ENCODE results near the gene ZNF80.
"Not testable (repeated sequence)": the region's sequence is repeated elsewhere in the genome, so short reads cannot be mapped to it uniquely, and the experiment has no call there.

The ZNF80 gene

DNA sequence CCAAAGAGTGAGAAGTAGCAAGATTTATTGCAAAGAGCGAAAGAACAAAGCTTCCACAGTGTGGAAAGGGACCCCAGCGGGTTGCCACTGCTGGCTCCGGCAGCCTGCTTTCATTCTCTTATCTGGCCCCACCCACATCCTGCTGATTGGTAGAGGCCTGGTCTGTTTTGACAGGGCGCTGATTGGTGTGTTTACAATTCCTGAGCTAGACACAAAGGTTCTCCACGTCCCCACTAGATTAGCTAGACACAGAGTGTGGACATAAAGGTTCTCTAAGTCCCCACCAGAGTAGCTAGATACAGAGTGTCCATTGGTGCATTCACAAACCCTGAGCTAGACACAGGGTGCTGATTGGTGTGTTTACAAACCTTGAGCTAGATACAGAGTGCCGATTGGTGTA is at the start of gene ZNF80:
Gene ZNF80, minus strand, starts transcription at position 101 of the 400 bp plus-strand sequence. CDS start 504 bp downstream, outside the sequence.
- not testable (repeated sequence) for DNase-seq (ENCODE audit: low read depth)

DNA sequence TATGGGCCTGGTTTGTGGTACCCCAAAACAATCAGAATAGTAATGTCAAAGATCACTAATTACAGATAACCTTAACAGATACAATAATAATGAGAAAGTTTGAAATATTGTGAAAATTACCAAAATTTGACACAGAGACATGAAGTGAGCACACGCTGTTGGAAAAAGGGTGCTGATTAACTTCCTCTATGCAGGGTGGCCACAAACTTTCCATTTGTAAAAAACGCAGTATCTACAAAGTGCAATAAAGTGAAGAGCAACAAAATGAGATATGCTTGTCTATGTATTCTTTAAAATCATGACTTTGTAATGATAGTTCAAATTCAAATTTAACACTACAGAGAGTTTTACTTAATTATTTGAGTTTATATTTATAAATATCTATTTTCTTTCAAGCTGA is 48.9 kb upstream of the ZNF80 start:
- DNase-seq (ENCODE audit: low read depth) = no peak

DNA sequence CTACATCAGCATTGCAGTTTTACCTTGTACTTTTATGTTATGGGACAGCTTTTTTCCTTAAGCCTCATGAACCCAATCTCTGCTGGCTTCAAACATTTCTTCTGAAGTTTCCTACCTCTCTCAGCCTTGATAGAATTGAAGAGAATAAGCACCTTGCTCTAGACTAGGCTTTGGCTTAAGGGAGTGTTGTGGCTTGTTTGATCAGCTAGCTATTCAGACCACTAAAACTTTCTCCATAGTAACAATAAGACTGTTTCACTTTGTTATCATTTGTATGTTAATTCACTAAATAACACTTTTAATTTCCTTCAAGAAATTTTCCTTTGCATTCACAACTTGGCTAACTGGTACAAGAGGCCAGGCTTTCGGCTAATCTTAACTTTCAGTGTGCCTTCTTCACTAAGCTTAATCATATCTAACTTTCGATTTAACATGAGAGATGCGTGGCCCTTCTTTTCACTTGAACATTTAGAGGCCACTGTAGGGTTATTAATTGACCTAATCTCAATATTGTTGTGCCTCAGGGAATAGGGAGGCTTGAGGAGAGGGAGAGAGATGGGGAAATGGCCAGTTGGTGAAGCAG is 48.4 kb upstream of the ZNF80 start:
- DNase-seq (ENCODE audit: low read depth) = no peak

DNA sequence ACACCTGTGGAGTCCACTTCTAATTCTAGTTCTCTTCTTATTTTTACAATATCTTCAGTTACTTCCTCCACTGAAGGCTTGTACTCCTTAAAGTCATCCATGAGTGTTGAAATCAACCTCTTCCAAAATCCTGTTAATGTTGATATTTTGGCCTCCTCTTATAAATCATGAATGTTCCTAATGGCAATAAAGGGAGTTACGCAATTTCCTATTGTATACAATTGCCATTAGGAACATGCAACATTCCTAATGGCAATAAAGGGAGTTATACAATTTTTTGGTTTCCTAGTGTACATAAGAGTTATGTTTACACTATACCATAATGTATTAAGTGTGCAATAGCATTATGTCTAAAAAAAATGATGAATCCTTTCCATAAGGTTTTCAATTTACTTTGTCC is 47.3 kb upstream of the ZNF80 start:
- no peak for DNase-seq (ENCODE audit: low read depth)

DNA sequence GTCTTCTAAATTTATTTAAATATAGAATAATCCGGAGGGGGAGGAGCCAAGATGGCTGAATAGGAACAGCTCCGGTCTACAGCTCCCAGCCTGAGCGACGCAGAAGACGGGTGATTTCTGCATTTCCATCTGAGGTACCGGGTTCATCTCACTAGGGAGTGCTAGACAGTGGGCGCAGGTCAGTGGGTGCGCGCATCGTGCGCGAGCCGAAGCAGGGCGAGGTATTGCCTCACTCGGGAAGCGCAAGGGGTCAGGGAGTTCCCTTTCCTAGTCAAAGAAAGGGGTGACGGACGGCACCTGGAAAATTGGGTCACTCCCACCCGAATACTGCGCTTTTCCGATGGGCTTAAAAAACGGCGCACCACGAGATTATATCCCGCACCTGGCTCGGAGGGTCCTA is 39.5 kb upstream of the ZNF80 start:
- not testable (repeated sequence) for DNase-seq (ENCODE audit: low read depth)

DNA sequence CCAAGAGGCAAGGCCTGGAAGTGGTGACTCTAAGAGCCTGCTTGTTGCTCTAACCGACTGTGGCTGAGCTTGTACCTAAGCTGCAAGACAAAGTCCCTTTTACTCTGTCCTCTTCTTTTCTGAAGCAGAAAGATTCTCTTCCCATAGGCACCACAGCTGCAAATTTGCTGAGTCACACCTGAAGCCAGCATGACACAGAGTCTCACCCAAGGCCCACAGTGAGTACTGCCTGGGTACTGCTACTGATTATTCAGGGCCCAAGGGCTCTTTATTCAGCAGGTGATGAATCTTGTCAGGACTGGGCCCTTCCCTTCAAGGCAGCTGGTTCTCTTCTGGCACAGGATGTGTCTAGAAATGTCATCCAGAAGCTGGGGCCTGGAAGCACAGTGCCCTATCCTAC is 37.6 kb upstream of the ZNF80 start:
- no peak for DNase-seq (ENCODE audit: low read depth)

DNA sequence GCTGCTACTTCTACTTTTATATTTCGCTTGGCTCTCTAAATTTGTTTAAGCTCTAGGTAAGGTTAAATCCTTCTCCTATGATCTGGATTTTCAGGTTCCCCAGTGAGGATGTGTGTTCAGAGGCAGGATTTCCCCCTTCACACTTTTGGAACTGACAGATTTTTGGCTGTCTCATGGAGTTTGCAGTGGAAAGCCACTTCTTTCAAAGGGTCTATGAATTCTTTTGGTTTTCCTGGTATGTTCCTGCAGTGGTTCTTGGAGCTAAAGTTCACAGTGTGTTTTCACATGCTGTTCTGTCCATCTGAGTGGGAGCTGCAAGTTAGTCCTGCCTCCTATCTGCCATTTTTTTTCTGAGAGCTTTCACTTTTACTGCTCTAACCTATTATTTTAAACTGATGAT is 34.9 kb upstream of the ZNF80 start:
- DNase-seq (ENCODE audit: low read depth) = no peak

DNA sequence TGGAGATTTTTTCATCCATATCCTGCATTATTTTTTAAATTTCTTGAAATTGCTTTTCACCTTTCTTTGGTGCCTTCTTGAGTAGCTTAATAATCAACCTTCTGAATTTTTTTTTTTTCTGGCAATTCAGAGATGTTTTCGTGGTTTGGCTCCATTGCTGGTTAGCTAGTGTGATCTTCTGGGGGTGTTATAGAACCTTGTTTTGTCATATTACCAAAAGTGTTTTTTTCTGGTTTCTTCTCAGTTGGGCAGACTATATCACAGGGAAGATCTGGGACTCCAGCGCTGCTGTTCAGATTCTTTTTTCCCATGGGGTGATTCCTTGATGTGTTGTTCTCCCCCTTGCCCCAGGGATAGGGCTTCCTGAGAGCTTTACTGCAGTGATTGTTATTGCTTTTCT is 32.6 kb upstream of the ZNF80 start:
- no peak for DNase-seq (ENCODE audit: low read depth)

DNA sequence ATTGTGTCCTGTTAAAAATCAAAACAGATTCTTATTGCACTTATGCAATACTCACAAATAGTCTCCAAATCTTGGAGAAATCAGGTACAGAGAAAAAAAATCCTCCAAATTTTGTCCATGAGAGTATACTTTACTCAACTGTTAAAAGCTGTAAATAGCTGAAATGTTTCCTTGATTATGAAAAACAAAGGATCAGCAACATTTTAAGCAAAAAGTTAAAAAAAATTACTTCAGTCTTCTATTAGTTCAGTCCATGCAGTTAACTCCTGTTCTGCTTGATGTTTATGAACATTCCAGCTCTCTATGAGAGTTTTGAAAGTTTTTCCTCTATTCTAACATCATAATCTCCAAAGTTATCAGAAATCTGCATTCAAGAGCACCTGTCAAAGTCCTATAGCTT is 22.8 kb upstream of the ZNF80 start:
- DNase-seq (ENCODE audit: low read depth) = no peak

DNA sequence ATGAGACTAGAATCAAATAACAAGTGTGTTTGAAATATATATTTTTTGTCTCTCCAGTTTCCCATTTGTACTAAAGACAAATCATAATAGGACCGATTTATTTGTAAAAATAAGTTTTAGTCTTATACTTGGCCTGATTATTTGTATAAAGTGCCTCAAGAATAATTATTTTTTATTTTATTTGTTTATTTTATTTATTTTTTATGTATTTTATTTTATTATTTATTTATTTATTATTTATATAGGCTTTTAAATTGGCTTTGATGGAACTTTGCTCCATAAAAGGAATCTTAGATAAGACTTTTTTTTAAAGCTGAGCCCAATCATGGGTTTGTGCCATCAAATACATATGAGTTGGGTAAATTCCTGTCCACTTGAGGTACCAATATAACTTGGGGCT is 22.2 kb upstream of the ZNF80 start:
- DNase-seq (ENCODE audit: low read depth) = no peak

DNA sequence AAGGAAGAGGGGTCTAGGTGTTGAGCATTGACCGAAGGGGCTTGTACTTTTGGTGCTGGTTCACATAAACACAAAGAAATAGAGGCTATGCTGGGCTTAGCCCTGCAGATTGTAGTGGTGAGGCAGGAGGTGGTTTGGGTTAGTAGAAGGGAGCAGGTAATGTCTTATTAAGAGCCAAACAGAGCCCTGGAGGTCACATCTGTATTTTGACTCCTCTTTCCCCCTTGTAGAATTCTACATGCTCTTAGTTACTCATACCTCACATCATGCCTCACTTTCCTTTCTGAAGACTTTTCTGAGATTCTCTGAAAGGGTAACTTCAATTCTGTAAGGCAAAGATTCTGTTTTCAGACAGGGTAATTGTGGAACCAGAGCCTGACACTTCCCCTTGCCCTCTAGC is 16.1 kb upstream of the ZNF80 start:
- no peak for DNase-seq (ENCODE audit: low read depth)

DNA sequence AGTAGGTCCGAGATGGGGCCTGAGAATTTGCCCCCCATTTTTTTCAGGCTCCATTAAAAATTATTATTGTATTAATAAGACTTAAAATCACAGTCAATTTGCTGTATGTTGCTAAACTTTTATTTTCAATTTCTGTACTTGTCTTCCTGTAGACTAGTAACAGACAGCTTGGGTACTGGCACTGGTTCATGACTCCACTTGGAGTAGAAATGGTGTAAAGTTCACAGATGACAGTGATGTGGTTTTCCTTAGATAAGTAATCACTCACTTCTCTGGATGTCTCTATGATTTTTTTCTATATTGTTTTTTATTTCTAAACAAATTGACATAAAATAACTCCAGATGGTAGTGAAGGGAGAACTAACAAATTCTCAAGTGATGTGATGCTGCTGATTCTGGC is 15.6 kb upstream of the ZNF80 start:
- no peak for DNase-seq (ENCODE audit: low read depth)

DNA sequence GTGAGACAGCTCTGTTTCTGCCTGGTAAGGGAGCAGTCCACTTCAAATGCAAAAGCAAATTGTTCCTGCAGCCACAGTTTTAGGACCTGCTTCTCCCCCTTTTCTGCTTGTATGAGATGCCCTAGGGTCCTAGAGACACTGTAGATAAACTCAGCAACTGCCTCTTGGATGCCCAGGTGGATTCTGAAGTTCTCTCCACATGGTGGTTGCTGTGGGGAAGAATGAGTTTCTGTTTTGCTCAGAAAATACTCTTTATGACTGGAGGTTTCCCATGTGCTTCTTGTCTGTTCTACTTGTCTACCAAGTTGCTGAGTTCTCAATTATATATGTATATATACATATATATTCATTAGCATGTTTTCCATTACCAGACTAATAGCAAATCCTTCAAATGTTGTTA is 5.6 kb upstream of the ZNF80 start:
- no peak for DNase-seq (ENCODE audit: low read depth)

DNA sequence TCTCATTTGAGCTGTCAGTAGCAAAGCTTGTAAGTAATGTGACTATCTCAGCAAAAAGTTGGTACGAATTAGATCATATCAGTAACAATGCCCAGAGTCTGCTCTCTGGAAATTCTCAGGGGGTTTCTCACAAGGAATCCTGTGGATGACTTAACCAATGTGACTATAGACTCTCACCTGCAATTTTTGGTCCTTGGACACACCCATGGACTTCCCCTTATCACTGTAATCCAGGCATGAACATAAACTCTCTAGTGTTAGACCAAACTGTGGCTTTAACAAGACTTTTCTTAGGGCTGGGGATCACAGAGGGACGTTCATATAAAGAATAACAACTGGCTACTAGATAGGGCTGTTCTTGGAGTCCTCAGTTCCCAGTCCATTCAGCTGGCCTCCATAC is 3.9 kb upstream of the ZNF80 start:
- DNase-seq (ENCODE audit: low read depth) = no peak

DNA sequence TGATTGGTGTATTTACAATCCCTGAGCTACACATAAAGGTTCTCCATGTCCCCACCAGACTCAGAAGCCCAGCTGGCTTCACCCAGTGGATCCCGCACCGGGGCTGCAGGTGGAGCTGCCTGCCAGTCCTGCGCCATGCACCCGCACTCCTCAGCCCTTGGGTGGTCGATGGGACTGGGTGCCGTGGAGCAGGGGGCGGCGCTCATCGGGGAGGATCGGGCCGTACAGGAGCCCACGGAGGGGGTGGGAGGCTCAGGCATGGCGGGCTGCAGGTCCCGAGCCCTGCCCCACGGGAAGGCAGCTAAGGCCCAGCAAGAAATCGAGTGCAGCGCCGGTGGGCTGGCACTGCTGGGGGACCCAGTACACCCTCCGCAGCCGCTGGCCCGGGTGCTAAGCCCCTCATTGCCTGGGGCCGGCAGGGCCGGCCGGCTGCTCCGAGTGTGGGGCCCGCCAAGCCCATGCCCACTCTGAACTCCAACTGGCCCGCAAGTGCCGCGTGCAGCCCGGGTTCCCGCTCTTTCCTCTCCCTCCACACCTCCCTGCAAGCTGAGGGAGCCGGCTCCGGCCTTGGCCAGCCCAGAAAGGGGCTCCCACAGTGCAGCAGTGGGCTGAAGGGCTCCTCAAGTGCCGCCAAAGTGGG is 888 bp upstream of the ZNF80 start:
- DNase-seq (ENCODE audit: low read depth) = not testable (repeated sequence)

DNA sequence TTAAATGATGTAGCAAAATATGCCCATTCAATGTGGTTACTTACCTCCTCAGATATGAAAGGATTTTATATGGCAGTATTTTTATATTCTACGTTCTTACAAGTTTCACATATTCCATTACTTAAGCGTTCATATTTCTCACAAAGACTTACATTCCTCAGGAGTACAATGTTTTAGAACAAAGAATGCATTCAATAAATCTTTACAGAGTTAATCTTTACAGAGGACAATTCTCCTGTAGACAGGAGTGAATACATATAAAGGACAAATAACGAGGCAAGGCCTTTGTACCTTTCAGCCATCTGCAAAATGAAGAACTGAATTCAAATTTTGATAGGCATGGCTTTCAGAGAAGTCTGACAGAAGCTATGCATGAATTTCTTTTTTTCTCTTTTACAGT is 1.9 kb downstream of the ZNF80 start:
- no peak for DNase-seq (ENCODE audit: low read depth)

DNA sequence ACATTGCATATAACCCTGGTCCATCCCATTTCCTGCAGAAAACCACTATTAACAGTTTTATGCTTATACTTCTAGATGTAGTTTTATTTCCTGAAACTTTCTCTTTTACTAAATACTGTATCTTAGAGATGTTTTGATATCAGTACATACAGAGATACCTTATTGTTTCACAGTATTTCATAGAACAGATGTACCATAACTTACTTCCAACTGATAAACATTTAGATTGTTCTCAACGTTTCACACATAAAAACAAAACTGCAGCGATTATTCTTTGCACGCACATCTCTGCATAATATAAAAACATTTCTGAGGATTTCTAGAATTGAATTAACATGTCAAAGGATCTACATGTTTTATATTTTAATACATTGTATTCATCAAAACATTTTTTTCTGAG is 2.6 kb downstream of the ZNF80 start:
- no peak for DNase-seq (ENCODE audit: low read depth)

DNA sequence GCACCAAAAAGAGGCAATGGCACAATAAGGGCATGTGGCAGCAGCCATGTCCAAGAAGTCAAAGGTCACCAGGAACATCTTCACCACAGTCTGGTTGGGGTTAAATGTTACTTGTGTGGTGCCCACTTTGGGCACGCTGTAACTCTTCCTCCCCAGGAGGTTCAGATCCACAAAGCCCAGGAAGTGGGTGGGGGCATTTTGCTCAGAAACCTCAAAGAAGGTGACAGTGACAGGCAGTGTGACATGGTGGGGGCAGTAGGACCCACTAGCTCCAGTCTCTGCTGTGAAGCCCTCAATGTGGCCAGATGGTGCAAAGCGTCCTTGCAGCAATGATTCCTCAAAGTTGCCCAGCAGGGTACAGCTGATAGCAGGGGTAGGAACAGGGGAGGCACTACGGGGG is 5.8 kb downstream of the ZNF80 start:
- DNase-seq (ENCODE audit: low read depth) = no peak

DNA sequence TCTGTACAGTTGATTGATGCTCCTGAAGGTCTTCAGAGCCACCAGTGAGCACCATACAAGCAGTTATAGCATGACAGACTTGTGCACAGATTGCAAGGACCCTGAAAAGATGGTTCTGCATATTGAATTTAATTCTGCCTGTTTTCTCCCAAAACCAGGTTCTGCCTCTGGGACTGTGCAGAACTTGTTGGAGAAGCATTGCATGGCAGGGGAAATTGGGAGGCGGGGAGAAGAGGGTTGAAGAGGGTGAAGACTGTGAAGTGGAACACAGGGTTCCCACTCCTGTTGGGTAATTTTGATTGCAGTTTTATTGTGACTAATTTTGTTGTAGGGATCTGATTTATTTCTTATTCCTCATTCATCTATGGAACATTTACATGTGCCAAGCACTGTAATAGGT is 10.3 kb downstream of the ZNF80 start:
- DNase-seq (ENCODE audit: low read depth) = no peak

DNA sequence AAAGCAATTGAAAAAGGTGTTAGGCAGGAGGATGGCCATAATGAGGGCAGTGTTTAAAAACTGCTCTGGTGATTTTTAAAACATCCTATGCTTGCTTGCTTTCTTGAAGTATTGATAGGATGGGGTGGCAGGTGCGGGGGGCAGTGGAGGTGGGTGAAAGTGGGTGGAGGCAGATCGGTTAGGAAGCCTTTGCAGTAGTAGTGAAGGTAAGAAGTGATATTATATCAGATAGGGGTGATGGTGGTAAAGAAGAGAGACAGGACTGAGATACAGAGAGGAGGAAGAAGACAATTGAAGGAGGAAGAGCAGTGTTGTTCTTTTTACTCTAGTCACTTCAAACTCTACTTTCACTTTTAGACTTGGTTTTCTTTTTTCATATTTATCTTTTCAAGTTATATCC is 11.1 kb downstream of the ZNF80 start:
- no peak for DNase-seq (ENCODE audit: low read depth)

DNA sequence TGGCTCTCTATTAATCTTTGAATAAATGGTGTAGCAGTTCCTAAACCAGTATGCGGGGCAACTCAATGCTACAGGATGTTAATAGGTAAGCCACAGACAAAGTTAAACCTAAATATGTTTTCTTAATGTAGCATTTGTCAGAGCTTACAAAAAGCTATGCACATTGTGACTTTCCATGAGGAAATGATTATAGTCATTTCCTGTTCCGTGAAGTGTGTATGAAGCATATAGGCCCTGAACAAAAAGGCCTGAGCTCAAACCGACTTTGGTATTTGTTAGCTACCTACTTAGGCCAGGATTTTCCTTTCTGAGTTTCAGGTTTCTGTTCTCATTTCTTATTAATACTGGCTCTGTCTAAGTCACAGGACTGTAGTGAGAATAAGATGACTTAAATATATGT is 14.2 kb downstream of the ZNF80 start:
- DNase-seq (ENCODE audit: low read depth) = no peak

DNA sequence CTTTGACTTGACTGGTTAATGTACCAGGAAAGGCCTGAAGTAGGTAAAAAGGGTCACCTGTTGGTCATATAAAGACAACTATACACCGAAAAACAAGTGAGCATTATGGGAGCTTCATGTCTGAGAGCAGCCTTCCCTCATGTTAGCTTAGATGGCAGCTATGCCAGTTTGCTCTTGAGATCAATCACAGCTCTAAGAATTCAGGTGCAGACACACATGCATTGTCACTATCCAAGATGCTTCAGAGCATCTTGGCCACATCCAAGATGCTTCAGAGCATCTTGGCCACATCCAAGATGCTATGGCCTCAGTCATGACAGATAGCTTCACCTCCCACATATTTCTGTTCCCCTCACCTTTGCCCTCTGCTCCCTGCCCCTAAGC is 15.5 kb downstream of the ZNF80 start:
- DNase-seq (ENCODE audit: low read depth) = no peak

DNA sequence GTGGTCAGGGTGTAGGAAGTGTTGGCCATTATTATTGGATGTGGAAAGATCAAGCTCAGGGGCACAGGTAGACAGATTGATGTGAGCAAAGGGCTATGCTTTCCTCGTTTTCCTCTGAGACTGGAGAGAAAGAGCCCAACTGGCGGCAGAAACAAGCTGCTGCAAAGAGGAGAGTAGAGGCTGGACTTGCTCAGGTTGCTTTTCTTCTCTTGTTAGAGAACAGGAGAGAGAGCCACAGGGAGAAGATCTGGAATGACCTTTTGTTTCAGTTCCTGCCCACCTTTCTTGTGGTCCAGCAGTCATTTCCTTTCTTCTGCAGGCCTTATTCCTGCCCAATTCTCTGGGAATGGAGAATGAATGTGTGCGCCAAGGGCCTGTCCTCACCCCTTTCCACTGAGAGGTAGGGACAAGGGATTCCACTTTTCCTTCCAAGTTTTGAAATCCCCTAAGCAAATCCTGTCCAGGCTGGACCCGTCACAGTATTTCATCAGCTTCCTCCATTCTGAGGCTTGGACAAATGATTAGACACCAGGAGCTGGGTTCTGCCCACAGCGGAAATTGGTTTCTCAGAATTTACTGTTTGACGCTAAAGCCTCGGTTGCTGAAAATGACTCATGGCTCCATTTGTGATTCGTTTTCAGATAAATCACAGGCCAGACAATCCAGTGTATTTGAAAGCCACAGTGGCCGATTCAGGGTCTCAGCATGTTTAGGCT is 16.1 kb downstream of the ZNF80 start:
- DNase-seq (ENCODE audit: low read depth) = no peak

DNA sequence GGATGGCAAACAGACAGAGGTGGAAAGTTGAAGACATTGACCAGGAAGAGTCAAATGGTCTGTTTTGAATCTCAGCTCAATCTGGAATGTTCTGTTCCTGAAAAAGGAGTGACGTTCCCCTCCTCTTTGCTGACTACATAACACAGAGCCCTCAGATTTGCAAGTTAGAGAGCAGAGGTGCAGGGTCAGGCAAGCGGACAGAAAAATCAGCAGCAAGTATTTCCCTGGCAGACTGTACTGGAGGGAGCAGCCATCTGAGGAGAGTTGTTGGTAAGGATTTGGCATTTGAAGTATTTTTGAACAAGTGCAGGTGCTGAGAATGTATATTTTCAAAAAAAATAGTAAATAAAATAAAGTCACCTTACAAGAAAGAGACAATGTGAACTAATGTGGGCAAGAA is 17.6 kb downstream of the ZNF80 start:
- DNase-seq (ENCODE audit: low read depth) = no peak

Data from stimulated activated CD8-positive, alpha-beta memory T cell treated with anti-CD3 and anti-CD28 coated beads, Interleukin-4, amount 100 ng/mL, for 24 hours (primary cell).